Right lobe of liver (tissue), 6 donors: ENCODE measurements around the gene C12orf42. TPM values are rescaled to one million over a fixed set of nuclear protein-coding genes. Genes with fewer than 3 reads are reported as not detected.

Experiments used
- ATAC-seq, 4 donors: fragments of 200-7000 bp; cut with Tn5 transposase; one replicate each; pipeline ENCODE4 v1.9.1; 2020; ENCODE audit warnings: mild to moderate bottlenecking in 4 of 4, moderate library complexity in 4 of 4
- DNase-seq, 3 donors: peaks; one replicate each; pipeline ENCODE4 v3.0.0-alpha.2; 2020
- H3K27ac ChIP-seq, 3 donors: fragments of 200-600 bp; one replicate each; pipeline ENCODE4 v1.8.0; 2022
- H3K27me3 ChIP-seq, 2 donors: fragments of 200-600 bp; one replicate each; pipeline ENCODE4 v1.8.0; 2022
- H3K36me3 ChIP-seq, 4 donors: fragments of 200-600 bp; sonication (generic) in 1 of 4; one replicate each; pipeline versions ENCODE4 v1.5.1 to v1.8.0; 2017 to 2022; ENCODE audit warnings: control low read depth in 1 of 4
- H3K4me1 ChIP-seq, 4 donors: fragments of 200-600 bp; sonication (generic) in 1 of 4; one replicate each; pipeline versions ENCODE4 v1.5.1 to v1.8.0; 2017 to 2022; ENCODE audit warnings: control low read depth in 1 of 4
- H3K4me3 ChIP-seq, 3 donors: fragments of 200-600 bp; one replicate each; pipeline ENCODE4 v1.8.0; 2022
- H3K9me3 ChIP-seq, 4 donors: fragments of 200-600 bp; sonication (generic) in 1 of 4; one replicate each; pipeline versions ENCODE4 v1.5.1 to v1.8.0; 2017 to 2022; ENCODE audit warnings: control low read depth in 1 of 4
- POLR2A ChIP-seq: fragments of 450-650 bp; IDR thresholded peaks from one replicate; pipeline ENCODE4 v1.6.1; 2017; ENCODE audit warnings: antibody characterized with exemption, mild to moderate bottlenecking
- WGBS: methylation state at CpG from one replicate; pipeline ENCODE4 v1.1.6; 2018; ENCODE audit warnings: low coverage, low lambda C conversion rate; ENCODE audit not compliant: insufficient coverage; ENCODE audit errors: missing lambda C conversion rate; 5-methylcytosine and 5-hydroxymethylcytosine counted together
- intact Hi-C, 2 donors: fragments of 100-400 bp; cut with DNase I; formaldehyde crosslinking; loops; one replicate each; pipeline versions ENCODE4 v1.11.2 to v1.14.1; 2022
- total RNA-seq, 6 experiments: library from RNA; depleted of rRNA in 2 of 6; stranded (reverse); fragments of >200 nt in 2 of 6; fragmentation: NEBNext Ultra II Directional in 3 of 6; extraction: Animal tissue kit (Norgen Biotek cat#: 25700) in 3 of 6; gene quantifications; one replicate each; pipeline versions ENCODE4 v1.1.0 to v1.2.4, GENCODE V29; 2016 to 2023
- TF ChIP-seq, protein P1 (sequence below), 4 donors: fragments of 200-600 bp in 3 of 4; fragments of 450-650 bp in 1 of 4; IDR thresholded peaks; one replicate each; pipeline versions ENCODE4 v1.5.1 to v1.8.0; 2016 to 2022; ENCODE audit warnings: antibody characterized with exemption in 4 of 4, mild to moderate bottlenecking in 2 of 4
- donor health status: DM: no; HTN: yes; CAD: no.
- donor health status: DM: no; HTN: no; CAD: no.
- donor health status: DM: no; HTN: no; CAD: no.
- donor health status: DM: no; HTN: yes; CAD: no.
- donor health status: DM: no; HTN: yes; CAD: no.

The C12orf42 gene
- total RNA-seq, 6 experiments from 2014 or later = not detected

DNA sequence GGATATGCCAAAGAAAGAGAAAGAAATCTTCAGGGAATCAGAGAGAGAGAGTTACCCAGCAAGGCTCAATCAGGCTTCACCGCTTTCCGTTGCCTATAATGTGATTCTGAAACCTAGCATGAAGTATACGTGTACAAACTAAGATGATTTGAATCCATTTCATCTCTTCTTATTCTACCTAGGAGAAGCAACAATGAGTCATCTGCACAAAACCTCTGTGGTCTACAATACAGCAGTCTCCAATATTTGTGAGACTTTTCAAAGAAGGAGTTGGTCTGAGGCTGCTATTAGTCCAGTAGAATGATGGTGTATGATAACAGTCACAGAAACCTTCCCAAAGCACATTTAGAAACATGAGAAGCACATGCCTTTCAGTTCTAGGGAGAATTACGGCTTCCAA is 141.9 kb downstream of the C12orf42 start:
- Histone ChIP-seq H3K4me3 (no peak overlapping the region), H3K27me3 (no peaks in the 10 kb centered on the region), H3K27ac (no peak overlapping the region), H3K36me3 (no peaks in the 10 kb centered on the region), H3K4me1 (no peaks in the 10 kb centered on the region), H3K9me3 (no peaks in the 10 kb centered on the region)
- no peak for TF ChIP-seq POLR2A
- TF ChIP-seq, protein P1, sequence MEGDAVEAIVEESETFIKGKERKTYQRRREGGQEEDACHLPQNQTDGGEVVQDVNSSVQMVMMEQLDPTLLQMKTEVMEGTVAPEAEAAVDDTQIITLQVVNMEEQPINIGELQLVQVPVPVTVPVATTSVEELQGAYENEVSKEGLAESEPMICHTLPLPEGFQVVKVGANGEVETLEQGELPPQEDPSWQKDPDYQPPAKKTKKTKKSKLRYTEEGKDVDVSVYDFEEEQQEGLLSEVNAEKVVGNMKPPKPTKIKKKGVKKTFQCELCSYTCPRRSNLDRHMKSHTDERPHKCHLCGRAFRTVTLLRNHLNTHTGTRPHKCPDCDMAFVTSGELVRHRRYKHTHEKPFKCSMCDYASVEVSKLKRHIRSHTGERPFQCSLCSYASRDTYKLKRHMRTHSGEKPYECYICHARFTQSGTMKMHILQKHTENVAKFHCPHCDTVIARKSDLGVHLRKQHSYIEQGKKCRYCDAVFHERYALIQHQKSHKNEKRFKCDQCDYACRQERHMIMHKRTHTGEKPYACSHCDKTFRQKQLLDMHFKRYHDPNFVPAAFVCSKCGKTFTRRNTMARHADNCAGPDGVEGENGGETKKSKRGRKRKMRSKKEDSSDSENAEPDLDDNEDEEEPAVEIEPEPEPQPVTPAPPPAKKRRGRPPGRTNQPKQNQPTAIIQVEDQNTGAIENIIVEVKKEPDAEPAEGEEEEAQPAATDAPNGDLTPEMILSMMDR (IDR thresholded peaks at IDR 0.05) = no peak
- 86% methylated on average over 3 of the region's 4 CpGs for WGBS
- ATAC-seq (no peak), DNase-seq (no peak)
- intact Hi-C loops = no loop called here

- no peaks in the 10 kb centered on the region for H3K4me1 ChIP-seq
- ATAC-seq = no peak
- 72% methylated on average over 5 of the region's 5 CpGs for WGBS
- H3K27ac ChIP-seq = no peak overlapping the region
- H3K9me3 ChIP-seq = no peaks in the 10 kb centered on the region
- intact Hi-C loops = no loop called here
- TF ChIP-seq, protein P1 (IDR thresholded peaks at IDR 0.05) = no peak
- no peak for TF ChIP-seq POLR2A
- DNase-seq = no peak
- H3K36me3 ChIP-seq = no peaks in the 10 kb centered on the region
- H3K27me3 ChIP-seq = no peaks in the 10 kb centered on the region
- no peak overlapping the region for H3K4me3 ChIP-seq
Measured at GRCh38 chr12:103350116-103350515, 145.7 kb downstream of the C12orf42 start.

DNA sequence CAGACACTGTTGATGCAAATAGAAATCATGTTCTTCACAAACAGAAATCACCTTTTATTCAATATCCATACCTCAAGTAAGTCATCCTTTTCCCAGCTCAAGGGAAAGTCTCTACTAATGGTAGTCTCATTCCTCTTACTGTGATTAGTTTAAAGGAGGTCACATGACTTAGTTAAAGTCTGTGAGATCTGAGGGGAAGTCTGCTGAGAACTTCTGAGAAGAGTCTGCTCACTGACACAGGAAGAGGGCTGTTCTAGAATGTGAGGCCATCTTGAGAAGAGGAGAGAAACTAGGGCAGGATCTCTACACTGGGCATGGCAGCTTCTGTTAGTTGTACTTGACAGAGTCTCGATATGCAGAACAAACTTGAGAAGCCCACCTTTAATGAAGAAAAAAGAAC is 146.8 kb downstream of the C12orf42 start:
- Histone ChIP-seq H3K9me3 (no peaks in the 10 kb centered on the region), H3K27ac (no peak overlapping the region), H3K4me1 (no peaks in the 10 kb centered on the region), H3K27me3 (no peaks in the 10 kb centered on the region), H3K36me3 (no peaks in the 10 kb centered on the region), H3K4me3 (no peak overlapping the region)
- TF ChIP-seq, protein P1 (IDR thresholded peaks at IDR 0.05) = no peak
- no peak for TF ChIP-seq POLR2A
- ATAC-seq = no peak
- no peak for DNase-seq
- intact Hi-C loops = no loop called here
- 71% methylated on average over 1 of the region's 1 CpG for WGBS

GRCh38 chr12:103336940-103337339 is 158.8 kb downstream of the C12orf42 start:
- intact Hi-C loops = no loop called here
- DNase-seq = no peak
- ATAC-seq = no peak
- no peaks in the 10 kb centered on the region for H3K27me3 ChIP-seq
- no peak overlapping the region for H3K27ac ChIP-seq
- H3K36me3 ChIP-seq = no peaks in the 10 kb centered on the region
- TF ChIP-seq, protein P1 (IDR thresholded peaks at IDR 0.05) = no peak
- no peak for TF ChIP-seq POLR2A
- no peaks in the 10 kb centered on the region for H3K4me1 ChIP-seq
- no peak overlapping the region for H3K4me3 ChIP-seq
- no peaks in the 10 kb centered on the region for H3K9me3 ChIP-seq

DNA sequence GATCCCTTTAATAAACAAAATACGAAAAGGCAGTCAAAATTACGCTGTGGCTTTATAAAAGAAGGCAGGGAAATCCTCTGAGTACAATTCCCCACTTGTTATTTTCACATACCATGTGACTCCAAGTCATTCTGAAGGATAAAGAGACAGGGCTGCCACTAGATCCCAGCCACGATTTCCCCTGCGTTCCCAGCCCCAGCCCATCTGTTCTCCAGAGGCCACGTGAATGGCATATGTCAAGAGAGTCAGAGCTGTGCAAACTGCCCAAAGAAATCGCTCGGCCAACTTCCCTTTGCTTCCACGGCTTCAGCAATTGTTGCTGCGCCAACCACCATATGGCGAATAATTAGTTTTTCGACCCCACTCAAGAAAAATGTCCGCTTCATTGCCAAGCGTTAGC is 161.3 kb downstream of the C12orf42 start:
- Histone ChIP-seq H3K9me3 (no peaks in the 10 kb centered on the region), H3K27ac (no peak overlapping the region), H3K4me1 (no peaks in the 10 kb centered on the region), H3K4me3 (no peak overlapping the region), H3K36me3 (no peaks in the 10 kb centered on the region), H3K27me3 (no peaks in the 10 kb centered on the region)
- 73% methylated on average over 13 of the region's 13 CpGs for WGBS
- intact Hi-C loops = no loop called here
- no peak for DNase-seq
- no peak for ATAC-seq
- TF ChIP-seq, protein P1 (IDR thresholded peaks at IDR 0.05) = no peak
- TF ChIP-seq POLR2A = no peak
